B cell (primary cell): ENCODE measurements around the gene ABTB2. TPM values are rescaled to one million over a fixed set of nuclear protein-coding genes. Genes with fewer than 3 reads are reported as not detected.
A peak's percentile ranks its signal among the peaks of the same experiment; 100 is the strongest.

Experiments
- ATAC-seq: fragments of 200-7000 bp; cut with Tn5 transposase; one replicate; pipeline ENCODE4 v1.10.0; 2021; ENCODE audit warnings: low read depth, mild to moderate bottlenecking, moderate number of reproducible peaks, moderate library complexity
- CTCF ChIA-PET: fragments of 350-600 bp; sonication (Branson Sonifier 250); formaldehyde crosslinking; loops from one replicate; lab custom pipeline; 2021; ENCODE audit warnings: antibody characterized with exemption, inconsistent platforms; lab: Charles Lee
- POLR2A ChIA-PET: fragments of 350-600 bp; sonication (Branson Sonifier 250); formaldehyde crosslinking; loops from one replicate; lab custom pipeline; 2021; ENCODE audit warnings: antibody characterized with exemption; lab: Charles Lee
- DNase-seq: peaks from one replicate; pipeline ENCODE4 v3.0.0; 2013
- H2AFZ ChIP-seq: 2 replicates; pipeline ENCODE4 v1.6.1; 2012; ENCODE audit warnings: mild to moderate bottlenecking, low read depth, low read length; ENCODE audit not compliant: insufficient read depth, poor library complexity, severe bottlenecking
- H3K27ac ChIP-seq, 2 donors: 1 replicate in 1 of 2; 2 replicates in 1 of 2; pipeline ENCODE4 v1.5.1; 2012 to 2013; ENCODE audit warnings: low read length in 2 of 2, mild to moderate bottlenecking in 2 of 2, moderate library complexity in 1 of 2
- H3K27me3 ChIP-seq, 4 experiments: fragments of 200-600 bp in 1 of 4; sonication (generic) in 1 of 4; replicated peaks in 1 of 4; 1 replicate in 2 of 4; 2 replicates in 2 of 4; pipeline versions ENCODE4 v1.6.1 to v1.7.0; 2013 to 2016; ENCODE audit warnings: low read length in 3 of 4, mild to moderate bottlenecking in 2 of 4, mixed read lengths in 1 of 4, moderate library complexity in 1 of 4; ENCODE audit not compliant: insufficient read depth in 4 of 4, control insufficient read depth in 3 of 4; ENCODE audit errors: control extremely low read depth in 1 of 4
- H3K36me3 ChIP-seq, 2 experiments: replicated peaks in 1 of 2; 1 replicate in 1 of 2; 2 replicates in 1 of 2; pipeline versions ENCODE4 v1.6.1 to v1.7.1; 2013; ENCODE audit warnings: low read length in 1 of 2; ENCODE audit not compliant: insufficient read depth in 2 of 2, control insufficient read depth in 1 of 2; ENCODE audit errors: control extremely low read depth in 1 of 2, extremely low read depth in 1 of 2
- H3K4me1 ChIP-seq, 2 donors: fragments of 200-600 bp in 1 of 2; sonication (generic) in 1 of 2; 1 replicate in 1 of 2; 2 replicates in 1 of 2; pipeline versions ENCODE4 v1.5.1 to v1.6.1; 2013 to 2017; ENCODE audit warnings: low read length in 2 of 2; ENCODE audit not compliant: control insufficient read depth in 2 of 2, insufficient read depth in 2 of 2
- H3K4me2 ChIP-seq: replicated peaks from 2 replicates; pipeline ENCODE3; 2012; ENCODE audit warnings: mild to moderate bottlenecking, low read depth, low read length; ENCODE audit not compliant: poor library complexity, severe bottlenecking
- H3K4me3 ChIP-seq, 5 experiments: fragments of 200-600 bp in 1 of 5; sonication (generic) in 1 of 5; 1 replicate in 3 of 5; 2 replicates in 2 of 5; pipeline versions ENCODE4 v1.5.1 to v1.7.0; 2011 to 2016; ENCODE audit warnings: low read length in 4 of 5, mild to moderate bottlenecking in 4 of 5, low read depth in 2 of 5, control low read depth in 1 of 5, moderate library complexity in 1 of 5; ENCODE audit not compliant: insufficient read depth in 1 of 5; ENCODE audit errors: control extremely low read depth in 1 of 5, extremely low read depth in 1 of 5
- H3K79me2 ChIP-seq: fragments of 200-600 bp; sonication (generic); one replicate; pipeline ENCODE4 v1.6.0; 2016; ENCODE audit warnings: low read length; ENCODE audit not compliant: control insufficient read depth, insufficient read depth
- H3K9ac ChIP-seq: fragments of 200-600 bp; sonication (generic); 2 replicates; pipeline ENCODE4 v1.6.1; 2017; ENCODE audit warnings: mild to moderate bottlenecking, low read length, moderate library complexity
- H3K9me3 ChIP-seq, 3 donors: one replicate each; pipeline versions ENCODE4 v1.6.1 to v1.7.1; 2013; ENCODE audit warnings: low read length in 2 of 3; ENCODE audit not compliant: control insufficient read depth in 2 of 3, insufficient read depth in 1 of 3; ENCODE audit errors: control extremely low read depth in 1 of 3
- H4K20me1 ChIP-seq: 2 replicates; pipeline ENCODE4 v1.6.0; 2012; ENCODE audit warnings: mild to moderate bottlenecking, low read length; ENCODE audit not compliant: insufficient read depth, control insufficient read depth, poor library complexity, severe bottlenecking
- H3K27ac Mint-ChIP-seq: one replicate; pipeline ENCODE4 v1.8.0; 2021; ENCODE audit warnings: mixed read lengths
- H3K27me3 Mint-ChIP-seq: one replicate; pipeline ENCODE4 v1.8.0; 2021; ENCODE audit warnings: mixed read lengths
- H3K4me1 Mint-ChIP-seq: one replicate; pipeline ENCODE4 v1.8.0; 2021; ENCODE audit warnings: mixed read lengths
- H3K4me3 Mint-ChIP-seq: one replicate; pipeline ENCODE4 v1.8.0; 2021; ENCODE audit warnings: mixed read lengths
- H3K9me3 Mint-ChIP-seq: one replicate; pipeline ENCODE4 v1.8.0; 2022; ENCODE audit warnings: mixed read lengths; ENCODE audit not compliant: insufficient read depth
- EZH2 ChIP-seq: IDR thresholded peaks from 2 replicates; pipeline ENCODE4 v1.6.1; 2012; ENCODE audit warnings: borderline replicate concordance, low read depth, mild to moderate bottlenecking, moderate library complexity, low read length; ENCODE audit not compliant: insufficient read depth, poor library complexity, severe bottlenecking
- WGBS: methylation state at CpG from one replicate; pipeline ENCODE4 v1.1.5; 2013; ENCODE audit warnings: missing lambda C conversion rate; ENCODE audit not compliant: insufficient coverage; 5-methylcytosine and 5-hydroxymethylcytosine counted together
- intact Hi-C: fragments of 100-400 bp; cut with micrococcal nuclease; formaldehyde crosslinking; loops from one replicate; pipeline ENCODE4 v1.10.0; 2022
- polyA plus RNA-seq: library from polyadenylated mRNA; depleted of rRNA; stranded (reverse); fragments of >200 nt; gene quantifications from 2 replicates; pipeline ENCODE4 v1.2.3, GENCODE V29; 2012
- small RNA-seq: library from RNA; depleted of rRNA; stranded (forward); fragments of <200 nt; gene quantifications from one replicate; pipeline ENCODE3, GENCODE V24; 2012; ENCODE audit warnings: low replicate concordance, low read depth; ENCODE audit not compliant: insufficient read length
- total RNA-seq, 2 donors: library from RNA; stranded (reverse); fragments of 120-200 nt in 1 of 2; gene quantifications; 1 replicate in 1 of 2; 2 replicates in 1 of 2; pipeline versions ENCODE4 v1.2.3 to v1.2.4, GENCODE V29; 2013 to 2022
- TF ChIP-seq, protein P1 (sequence below): fragments of 200-600 bp; IDR thresholded peaks from one replicate; pipeline ENCODE4 v1.8.0; 2022; ENCODE audit warnings: antibody characterized with exemption, mild to moderate bottlenecking

The ABTB2 gene
- total and polyA plus RNA-seq, 2 donors (not counting 1 experiment from before 2014, with no cell fraction given), result 0.30 to 5.9 TPM

DNA sequence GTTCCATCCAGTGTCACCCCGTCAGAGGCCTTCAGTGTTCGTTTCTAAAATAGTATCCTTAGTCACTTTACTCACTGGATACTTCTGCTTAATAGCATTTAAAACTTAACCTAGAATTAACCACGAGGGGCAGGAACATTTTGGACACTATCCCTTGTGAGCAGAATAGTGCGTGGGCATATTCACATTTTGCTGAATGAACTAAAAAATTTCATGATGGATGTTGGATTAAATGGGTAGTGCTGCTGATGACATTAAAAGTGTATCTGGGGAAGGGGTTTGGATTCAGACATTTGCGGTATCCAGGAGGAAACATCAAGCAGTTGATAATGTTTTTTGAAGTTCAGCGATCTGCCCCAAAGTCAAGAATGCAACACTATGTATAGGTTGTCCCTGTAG, 253.1 kb downstream of the ABTB2 start:
- POLR2A ChIA-PET, result interaction anchor here (0.7 to 2.0 kb wide), 6 partner anchors 9 to 813 kb away, joined by 3 to 26 read pairs (median 4); partner anchors contain the start of genes ABTB2, APIP, CAPRIN1 and PDHX
- 39% methylated on average over 4 of the region's 6 CpGs for WGBS

More for the DNA sequence above, 253.1 kb downstream of the ABTB2 start:
- no peaks in the 10 kb centered on the region for H3K9me3 Mint-ChIP-seq
- H3K27me3 Mint-ChIP-seq, result no peaks in the 10 kb centered on the region
- intact Hi-C loops, result loop anchor here (1.0 to 2.0 kb wide), 8 partner anchors 53 to 812 kb away; partner anchors contain the start of genes APIP, C11orf91, CAPRIN1 and CAT
- Histone ChIP-seq H3K4me3 (peak overlapping the region; percentile 70 to 99 (median 93)), H3K9ac (peak overlapping the region; percentile 94), H3K36me3 (peaks cover 15 to 30% of the 10 kb centered on the region in 2 experiments), H3K4me1 (peaks cover 24 to 28% of the 10 kb centered on the region in 2 donors), H2AFZ (peak overlapping the region; percentile 97), H3K27me3 (no peaks in the 10 kb centered on the region), H3K4me2 (peak overlapping the region; percentile 89), H4K20me1 (peaks cover 5% of the 10 kb centered on the region), H3K79me2 (peaks cover 39% of the 10 kb centered on the region), H3K27ac (peak overlapping the region; percentile 95 to 96), H3K9me3 (no peaks in the 10 kb centered on the region)
- peak overlapping the region; percentile 97 for H3K4me3 Mint-ChIP-seq
- no peak for TF ChIP-seq EZH2
- TF ChIP-seq, protein P1, sequence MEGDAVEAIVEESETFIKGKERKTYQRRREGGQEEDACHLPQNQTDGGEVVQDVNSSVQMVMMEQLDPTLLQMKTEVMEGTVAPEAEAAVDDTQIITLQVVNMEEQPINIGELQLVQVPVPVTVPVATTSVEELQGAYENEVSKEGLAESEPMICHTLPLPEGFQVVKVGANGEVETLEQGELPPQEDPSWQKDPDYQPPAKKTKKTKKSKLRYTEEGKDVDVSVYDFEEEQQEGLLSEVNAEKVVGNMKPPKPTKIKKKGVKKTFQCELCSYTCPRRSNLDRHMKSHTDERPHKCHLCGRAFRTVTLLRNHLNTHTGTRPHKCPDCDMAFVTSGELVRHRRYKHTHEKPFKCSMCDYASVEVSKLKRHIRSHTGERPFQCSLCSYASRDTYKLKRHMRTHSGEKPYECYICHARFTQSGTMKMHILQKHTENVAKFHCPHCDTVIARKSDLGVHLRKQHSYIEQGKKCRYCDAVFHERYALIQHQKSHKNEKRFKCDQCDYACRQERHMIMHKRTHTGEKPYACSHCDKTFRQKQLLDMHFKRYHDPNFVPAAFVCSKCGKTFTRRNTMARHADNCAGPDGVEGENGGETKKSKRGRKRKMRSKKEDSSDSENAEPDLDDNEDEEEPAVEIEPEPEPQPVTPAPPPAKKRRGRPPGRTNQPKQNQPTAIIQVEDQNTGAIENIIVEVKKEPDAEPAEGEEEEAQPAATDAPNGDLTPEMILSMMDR, result no peak
- peaks cover 44% of the 10 kb centered on the region for H3K4me1 Mint-ChIP-seq
- CTCF ChIA-PET, result interaction anchor here (0.7 to 2.3 kb wide), 8 partner anchors 9 to 257 kb away, joined by 3 to 12 read pairs (median 3); partner anchors contain the start of gene CAPRIN1
- peak overlapping the region; percentile 100 for H3K27ac Mint-ChIP-seq
- DNase-seq (no peak), ATAC-seq (no peak)

Small RNAs within 50 kb of the gene (small RNA-seq; reads per million reads assigned to genes)
- gene AL035079.1 (not detected), gene RF00019 (not detected)

Other genes starting within 250 kb of the ABTB2 start
- gene CAT, start 80.9 kb upstream of the ABTB2 start, total RNA-seq, result 83.2 and 88.8 TPM in 2 replicates
- gene CAT, start 80.9 kb upstream of the ABTB2 start, polyA plus RNA-seq, result 54.8 and 91.7 TPM in 2 replicates
- not detected in 2 replicates for gene ELF5, start 155.8 kb upstream of the ABTB2 start, total RNA-seq
- gene ELF5, start 155.8 kb upstream of the ABTB2 start, polyA plus RNA-seq, result not detected in 2 replicates